Activated naive CD4-positive, alpha-beta T cell treated with anti-CD3 and anti-CD28 coated beads, Interleukin-2, amount 50 U/mL, for 16 hours (primary cell): ENCODE measurements around the gene TMEM154.

ENCODE experiments used
- DNase-seq: peaks from one replicate; pipeline ENCODE4 v3.0.0-alpha.2; 2020

Gene TMEM154

GRCh38 chr4:152620915-152621314, 58.9 kb downstream of the TMEM154 start:
- no peak for DNase-seq

- no peak for DNase-seq
Observed at GRCh38 chr4:152620218-152620617, 59.6 kb downstream of the TMEM154 start.

- no peak for DNase-seq
Observed at GRCh38 chr4:152619556-152619955, 60.2 kb downstream of the TMEM154 start.

GRCh38 chr4:152618971-152619370, 60.8 kb downstream of the TMEM154 start:
- no peak for DNase-seq

- DNase-seq: no peak
Observed at GRCh38 chr4:152616804-152617203, 63.0 kb downstream of the TMEM154 start.

- no peak for DNase-seq
Observed at GRCh38 chr4:152613841-152614721, 65.7 kb downstream of the TMEM154 start.

- no peak for DNase-seq
Observed at GRCh38 chr4:152613351-152613750, 66.4 kb downstream of the TMEM154 start.

- no peak for DNase-seq
Observed at GRCh38 chr4:152610131-152610530, 69.7 kb downstream of the TMEM154 start.

- no peak for DNase-seq
Observed at GRCh38 chr4:152609481-152609880, 70.3 kb downstream of the TMEM154 start.

GRCh38 chr4:152607178-152607577, 72.6 kb downstream of the TMEM154 start:
- no peak for DNase-seq

- no peak for DNase-seq
Observed at GRCh38 chr4:152606753-152607152, 73.0 kb downstream of the TMEM154 start.

GRCh38 chr4:152605641-152606335, 74.0 kb downstream of the TMEM154 start:
- DNase-seq: no peak

GRCh38 chr4:152605031-152605430, 74.8 kb downstream of the TMEM154 start:
- DNase-seq: no peak

- DNase-seq: no peak
Observed at GRCh38 chr4:152601156-152601555, 78.6 kb downstream of the TMEM154 start.

GRCh38 chr4:152599636-152600035, 80.2 kb downstream of the TMEM154 start:
- DNase-seq: no peak

GRCh38 chr4:152599095-152599494, 80.7 kb downstream of the TMEM154 start:
- no peak for DNase-seq

GRCh38 chr4:152598454-152598853, 81.3 kb downstream of the TMEM154 start:
- no peak for DNase-seq

- no peak for DNase-seq
Observed at GRCh38 chr4:152594978-152595925, 84.5 kb downstream of the TMEM154 start.

- DNase-seq: no peak
Observed at GRCh38 chr4:152594057-152594456, 85.7 kb downstream of the TMEM154 start.

GRCh38 chr4:152591876-152592275, 87.9 kb downstream of the TMEM154 start:
- DNase-seq: no peak

- DNase-seq: peak; percentile 28
Observed at GRCh38 chr4:152591396-152591795, 88.4 kb downstream of the TMEM154 start.

GRCh38 chr4:152590179-152591031, 89.4 kb downstream of the TMEM154 start:
- no peak for DNase-seq
